ENCODE data around the gene PPP1CA.
A peak's percentile ranks its signal among the peaks of the same experiment; 100 is the strongest.

PPP1CA gene

GRCh38 chr11:67421430-67422031 is 19.9 kb upstream of the PPP1CA start:
- Histone ChIP-seq H3K27me3 (ENCODE audit: control insufficient read depth, low read length) (no peaks in the 10 kb centered on the region), H3K9me2 (replicated peaks; ENCODE audit: control insufficient read depth, low read length) (no peaks in the 10 kb centered on the region), H3K27ac (ENCODE audit: low read depth, low read length) (no peak overlapping the region), H3K79me2 (ENCODE audit: control insufficient read depth, low read length) (no peaks in the 10 kb centered on the region), H3K9me3 (ENCODE audit: control insufficient read depth, insufficient read depth, low read length) (no peaks in the 10 kb centered on the region), H3F3A (ENCODE audit: control insufficient read depth, insufficient read depth) (peaks cover 3% of the 10 kb centered on the region; the same call in 1 of the 2 replicates), H3K4me3 (ENCODE audit: low read length) (peak overlapping the region; percentile 60), H4K20me1 (ENCODE audit: control insufficient read depth, insufficient read depth, low read depth, low read length) (no peaks in the 10 kb centered on the region), H3K4me2 (ENCODE audit: low read length) (peak overlapping the region; percentile 73), H3K4me1 (ENCODE audit: control insufficient read depth, low read length) (peaks cover 46% of the 10 kb centered on the region), H3K36me3 (ENCODE audit: control insufficient read depth, low read length) (no peaks in the 10 kb centered on the region)
- TF ChIP-seq EZH2phosphoT487 (IDR thresholded peaks at IDR 0.05; ENCODE audit: borderline replicate concordance, low read length) = no peak
- TF ChIP-seq CTCF (IDR thresholded peaks at IDR 0.05; ENCODE audit: low read depth, low read length, poor library complexity, severe bottlenecking) = no peak

GRCh38 chr11:67420646-67421429 is 19.2 kb upstream of the PPP1CA start:
- Histone ChIP-seq H3K4me2 (ENCODE audit: low read length) (peak overlapping the region; percentile 73), H3K9me2 (replicated peaks; ENCODE audit: control insufficient read depth, low read length) (no peaks in the 10 kb centered on the region), H3K4me1 (ENCODE audit: control insufficient read depth, low read length) (peaks cover 53% of the 10 kb centered on the region), H3K27me3 (ENCODE audit: control insufficient read depth, low read length) (no peaks in the 10 kb centered on the region), H3K36me3 (ENCODE audit: control insufficient read depth, low read length) (no peaks in the 10 kb centered on the region), H3F3A (ENCODE audit: control insufficient read depth, insufficient read depth) (peaks cover 3% of the 10 kb centered on the region; the same call in 1 of the 2 replicates), H3K27ac (ENCODE audit: low read depth, low read length) (no peak overlapping the region), H3K4me3 (ENCODE audit: low read length) (peak overlapping the region; percentile 75), H4K20me1 (ENCODE audit: control insufficient read depth, insufficient read depth, low read depth, low read length) (no peaks in the 10 kb centered on the region), H3K9me3 (ENCODE audit: control insufficient read depth, insufficient read depth, low read length) (no peaks in the 10 kb centered on the region), H3K79me2 (ENCODE audit: control insufficient read depth, low read length) (no peaks in the 10 kb centered on the region)
- TF ChIP-seq EZH2phosphoT487 (IDR thresholded peaks at IDR 0.05; ENCODE audit: borderline replicate concordance, low read length) (no peak), CTCF (IDR thresholded peaks at IDR 0.05; ENCODE audit: low read depth, low read length, poor library complexity, severe bottlenecking) (no peak)

GRCh38 chr11:67420147-67420645 is 18.5 kb upstream of the PPP1CA start:
- H4K20me1 ChIP-seq (ENCODE audit: control insufficient read depth, insufficient read depth, low read depth, low read length) = no peaks in the 10 kb centered on the region
- peaks cover 3% of the 10 kb centered on the region; the same call in 1 of the 2 replicates for H3F3A ChIP-seq (ENCODE audit: control insufficient read depth, insufficient read depth)
- peak overlapping the region; percentile 73 for H3K4me2 ChIP-seq (ENCODE audit: low read length)
- H3K36me3 ChIP-seq (ENCODE audit: control insufficient read depth, low read length) = no peaks in the 10 kb centered on the region
- H3K9me3 ChIP-seq (ENCODE audit: control insufficient read depth, insufficient read depth, low read length) = no peaks in the 10 kb centered on the region
- peaks cover 55% of the 10 kb centered on the region for H3K4me1 ChIP-seq (ENCODE audit: control insufficient read depth, low read length)
- H3K4me3 ChIP-seq (ENCODE audit: low read length) = peak overlapping the region; percentile 75
- H3K27me3 ChIP-seq (ENCODE audit: control insufficient read depth, low read length) = peaks cover 1% of the 10 kb centered on the region
- no peaks in the 10 kb centered on the region for H3K79me2 ChIP-seq (ENCODE audit: control insufficient read depth, low read length)
- H3K27ac ChIP-seq (ENCODE audit: low read depth, low read length) = no peak overlapping the region
- H3K9me2 ChIP-seq (replicated peaks; ENCODE audit: control insufficient read depth, low read length) = no peaks in the 10 kb centered on the region
- TF ChIP-seq EZH2phosphoT487 (IDR thresholded peaks at IDR 0.05; ENCODE audit: borderline replicate concordance, low read length) (no peak), CTCF (IDR thresholded peaks at IDR 0.05; ENCODE audit: low read depth, low read length, poor library complexity, severe bottlenecking) (no peak)

Data from DOHH2 (cell line).